GM19397 (cell line): ENCODE data around the gene CSRNP3.

Source experiments
- ATAC-seq: cut with Tn5 transposase; IDR thresholded peaks from one replicate; pipeline ENCODE4 v1.9.1; 2021; ENCODE audit warnings: mild to moderate bottlenecking, moderate library complexity; ENCODE audit not compliant: unreplicated experiment

CSRNP3 gene

GRCh38 chr2:165674780-165675179 lies 205.3 kb downstream of the CSRNP3 start:
- no peak for ATAC-seq

GRCh38 chr2:165675551-165675968 lies 206.1 kb downstream of the CSRNP3 start:
- ATAC-seq = no peak

GRCh38 chr2:165678882-165679281 lies 209.4 kb downstream of the CSRNP3 start:
- no peak for ATAC-seq

GRCh38 chr2:165679621-165680020 lies 210.1 kb downstream of the CSRNP3 start:
- ATAC-seq = no peak

- ATAC-seq = no peak
Measured at GRCh38 chr2:165681841-165682240, 212.3 kb downstream of the CSRNP3 start.

- ATAC-seq = no peak
Measured at GRCh38 chr2:165682546-165682945, 213.0 kb downstream of the CSRNP3 start.

- ATAC-seq = no peak
Measured at GRCh38 chr2:165686800-165687199, 217.3 kb downstream of the CSRNP3 start.

- ATAC-seq = no peak
Measured at GRCh38 chr2:165687426-165688002, 218.0 kb downstream of the CSRNP3 start.

GRCh38 chr2:165691615-165692014 lies 222.1 kb downstream of the CSRNP3 start:
- ATAC-seq = no peak

GRCh38 chr2:165692906-165693305 lies 223.4 kb downstream of the CSRNP3 start:
- ATAC-seq = no peak

GRCh38 chr2:165693838-165694237 lies 224.3 kb downstream of the CSRNP3 start:
- no peak for ATAC-seq

- ATAC-seq = no peak
Measured at GRCh38 chr2:165697748-165698443, 228.4 kb downstream of the CSRNP3 start.

GRCh38 chr2:165698444-165698884 lies 229.0 kb downstream of the CSRNP3 start:
- ATAC-seq = peak; percentile 76

- no peak for ATAC-seq
Measured at GRCh38 chr2:165699946-165700345, 230.4 kb downstream of the CSRNP3 start.

GRCh38 chr2:165700531-165700930 lies 231.0 kb downstream of the CSRNP3 start:
- no peak for ATAC-seq

GRCh38 chr2:165701147-165701546 lies 231.6 kb downstream of the CSRNP3 start:
- ATAC-seq = no peak

GRCh38 chr2:165706960-165707487 lies 237.5 kb downstream of the CSRNP3 start:
- no peak for ATAC-seq

- ATAC-seq = no peak
Measured at GRCh38 chr2:165716091-165716490, 246.6 kb downstream of the CSRNP3 start.

GRCh38 chr2:165718610-165719210 lies 249.2 kb downstream of the CSRNP3 start:
- ATAC-seq = no peak

- no peak for ATAC-seq
Measured at GRCh38 chr2:165720511-165720910, 251.0 kb downstream of the CSRNP3 start.

- ATAC-seq = no peak
Measured at GRCh38 chr2:165725421-165725820, 255.9 kb downstream of the CSRNP3 start.
